T-helper 17 cell (primary cell): ENCODE measurements around the gene RPL11. TPM values are rescaled to one million over a fixed set of nuclear protein-coding genes. Genes with fewer than 3 reads are reported as not detected.
"Not testable (repeated sequence)": the region's sequence is repeated elsewhere in the genome, so short reads cannot be mapped to it uniquely, and the experiment has no call there.

Experiments used
- ATAC-seq: fragments of 150-1000 bp; cut with Tn5 transposase; 2 replicates; pipeline ENCODE4 v1.10.0; 2021; ENCODE audit warnings: mild to moderate bottlenecking, moderate library complexity
- DNase-seq, 3 donors: peaks; one replicate each; pipeline versions ENCODE4 v3.0.0 to v3.0.0-alpha.2; 2020 to 2021
- H3K9me3 ChIP-seq: one replicate; pipeline ENCODE4 v1.7.0; 2013; ENCODE audit warnings: low read length, mild to moderate bottlenecking; ENCODE audit not compliant: control insufficient read depth, poor library complexity, severe bottlenecking
- H3K27ac Mint-ChIP-seq: one replicate; pipeline ENCODE4 v1.8.0; 2022; ENCODE audit warnings: mild to moderate bottlenecking, moderate library complexity, mixed read lengths
- H3K27me3 Mint-ChIP-seq: one replicate; pipeline ENCODE4 v1.8.0; 2022; ENCODE audit warnings: mixed read lengths
- H3K36me3 Mint-ChIP-seq: one replicate; pipeline ENCODE4 v1.8.0; 2022; ENCODE audit warnings: low read depth, mixed read lengths
- H3K4me1 Mint-ChIP-seq: one replicate; pipeline ENCODE4 v1.8.0; 2022; ENCODE audit warnings: mild to moderate bottlenecking, mixed read lengths
- H3K4me3 Mint-ChIP-seq: one replicate; pipeline ENCODE4 v1.8.0; 2022; ENCODE audit warnings: mild to moderate bottlenecking, moderate library complexity, mixed read lengths
- total RNA-seq, 4 donors: library from RNA in 2 of 4; stranded (reverse) in 2 of 4; gene quantifications; one replicate each; pipeline ENCODE4 v1.2.3 and lab custom pipeline; 2022 to 2026

Gene RPL11
- 1,000 to 10,000 TPM; 1,753 to 1,861 TPM for total RNA-seq
- total RNA-seq (lab: John Stamatoyannopoulos, UW), result 1,309 to 1,563 reads per million in 2 donors

GRCh38 chr1:23691499-23692307 is at the start of gene RPL11:
RPL11 (plus strand) TSS chr1:23691806; CDS start chr1:23691824, 18 bp downstream.
- H3K27ac Mint-ChIP-seq, result peak within 1 kb of the TSS; percentile 94
- peaks cover 8% of the 10 kb centered on the region for H3K36me3 Mint-ChIP-seq
- no peaks in the 10 kb centered on the region for H3K9me3 ChIP-seq
- DNase-seq, result peak; percentile 68 to 76 (median 76)
- H3K4me3 Mint-ChIP-seq, result peak within 1 kb of the TSS; percentile 91
- peaks cover 39% of the 10 kb centered on the region for H3K4me1 Mint-ChIP-seq
- H3K27me3 Mint-ChIP-seq, result no peaks in the 10 kb centered on the region
- peak; percentile 99 for ATAC-seq

GRCh38 chr1:23643736-23644554 is 47.7 kb upstream of the RPL11 start:
- DNase-seq (no peak), ATAC-seq (no peak)
- H3K4me1 Mint-ChIP-seq, result peaks cover 2% of the 10 kb centered on the region
- no peaks in the 10 kb centered on the region for H3K36me3 Mint-ChIP-seq
- H3K9me3 ChIP-seq, result no peaks in the 10 kb centered on the region
- H3K27me3 Mint-ChIP-seq, result no peaks in the 10 kb centered on the region
- no peak overlapping the region for H3K4me3 Mint-ChIP-seq
- peak overlapping the region; percentile 72 for H3K27ac Mint-ChIP-seq

- Mint-ChIP-seq H3K4me3 (no peak overlapping the region), H3K27ac (peak overlapping the region; percentile 72), H3K27me3 (no peaks in the 10 kb centered on the region), H3K4me1 (peaks cover 2% of the 10 kb centered on the region), H3K36me3 (no peaks in the 10 kb centered on the region)
- no peak for ATAC-seq
- DNase-seq, result no peak
- H3K9me3 ChIP-seq, result no peaks in the 10 kb centered on the region
Observed at GRCh38 chr1:23644555-23644866, 47.1 kb upstream of the RPL11 start.

- DNase-seq, result no peak
- peaks cover 2% of the 10 kb centered on the region for H3K4me1 Mint-ChIP-seq
- no peaks in the 10 kb centered on the region for H3K27me3 Mint-ChIP-seq
- ATAC-seq, result no peak
- H3K36me3 Mint-ChIP-seq, result no peaks in the 10 kb centered on the region
- no peak overlapping the region for H3K4me3 Mint-ChIP-seq
- no peaks in the 10 kb centered on the region for H3K9me3 ChIP-seq
- no peak overlapping the region for H3K27ac Mint-ChIP-seq
Observed at GRCh38 chr1:23645338-23645737, 46.3 kb upstream of the RPL11 start.

- no peak overlapping the region for H3K4me3 Mint-ChIP-seq
- H3K36me3 Mint-ChIP-seq, result no peaks in the 10 kb centered on the region
- no peaks in the 10 kb centered on the region for H3K27me3 Mint-ChIP-seq
- no peak for DNase-seq
- no peak overlapping the region for H3K27ac Mint-ChIP-seq
- no peaks in the 10 kb centered on the region for H3K9me3 ChIP-seq
- peaks cover 2% of the 10 kb centered on the region for H3K4me1 Mint-ChIP-seq
- ATAC-seq, result no peak
Observed at GRCh38 chr1:23646091-23646490, 45.5 kb upstream of the RPL11 start.

- Mint-ChIP-seq H3K4me3 (no peak overlapping the region), H3K27ac (no peak overlapping the region), H3K27me3 (no peaks in the 10 kb centered on the region), H3K4me1 (peaks cover 2% of the 10 kb centered on the region), H3K36me3 (no peaks in the 10 kb centered on the region)
- DNase-seq (no peak), ATAC-seq (no peak)
- H3K9me3 ChIP-seq, result no peaks in the 10 kb centered on the region
Observed at GRCh38 chr1:23646541-23646940, 45.1 kb upstream of the RPL11 start.

- H3K9me3 ChIP-seq, result no peaks in the 10 kb centered on the region
- Mint-ChIP-seq H3K36me3 (no peaks in the 10 kb centered on the region), H3K4me3 (no peak overlapping the region), H3K27me3 (peaks cover under 1% of the 10 kb centered on the region), H3K27ac (no peak overlapping the region), H3K4me1 (peaks cover 2% of the 10 kb centered on the region)
- no peak for DNase-seq
- ATAC-seq, result no peak
Observed at GRCh38 chr1:23648576-23648975, 43.0 kb upstream of the RPL11 start.

GRCh38 chr1:23649157-23649556 is 42.4 kb upstream of the RPL11 start:
- not testable (repeated sequence) for H3K9me3 ChIP-seq, DNase-seq, H3K4me3 Mint-ChIP-seq, H3K4me1 Mint-ChIP-seq, H3K27ac Mint-ChIP-seq, ATAC-seq, H3K27me3 Mint-ChIP-seq, H3K36me3 Mint-ChIP-seq

GRCh38 chr1:23650344-23650990 is 41.1 kb upstream of the RPL11 start:
- H3K27ac Mint-ChIP-seq, result no peak overlapping the region
- ATAC-seq (no peak), DNase-seq (no peak)
- H3K27me3 Mint-ChIP-seq, result peaks cover 6% of the 10 kb centered on the region
- no peaks in the 10 kb centered on the region for H3K9me3 ChIP-seq
- peaks cover 2% of the 10 kb centered on the region for H3K36me3 Mint-ChIP-seq
- H3K4me1 Mint-ChIP-seq, result peaks cover 4% of the 10 kb centered on the region
- no peak overlapping the region for H3K4me3 Mint-ChIP-seq

GRCh38 chr1:23651069-23651808 is 40.4 kb upstream of the RPL11 start:
- Mint-ChIP-seq H3K36me3 (peaks cover 2% of the 10 kb centered on the region), H3K4me3 (no peak overlapping the region), H3K4me1 (peaks cover 4% of the 10 kb centered on the region), H3K27ac (no peak overlapping the region), H3K27me3 (peaks cover 6% of the 10 kb centered on the region)
- H3K9me3 ChIP-seq, result no peaks in the 10 kb centered on the region
- DNase-seq, result no peak
- no peak for ATAC-seq

- ATAC-seq, result peak; percentile 60
- Mint-ChIP-seq H3K27me3 (peaks cover 23% of the 10 kb centered on the region), H3K4me1 (peaks cover 4% of the 10 kb centered on the region), H3K36me3 (peaks cover 5% of the 10 kb centered on the region), H3K27ac (no peak overlapping the region), H3K4me3 (no peak overlapping the region)
- peak in 1 of 3 donors; percentile 22 for DNase-seq
- H3K9me3 ChIP-seq, result no peaks in the 10 kb centered on the region
Observed at GRCh38 chr1:23657659-23658275, 33.8 kb upstream of the RPL11 start.

GRCh38 chr1:23660671-23661070 is 30.9 kb upstream of the RPL11 start:
- peaks cover 4% of the 10 kb centered on the region for H3K4me1 Mint-ChIP-seq
- ATAC-seq (no peak), DNase-seq (no peak)
- peaks cover 4% of the 10 kb centered on the region for H3K36me3 Mint-ChIP-seq
- H3K27me3 Mint-ChIP-seq, result peaks cover 16% of the 10 kb centered on the region
- no peak overlapping the region for H3K27ac Mint-ChIP-seq
- no peak overlapping the region for H3K4me3 Mint-ChIP-seq
- no peaks in the 10 kb centered on the region for H3K9me3 ChIP-seq
